ENCODE data around the gene AIMP1. TPM values are rescaled to one million over a fixed set of nuclear protein-coding genes. Genes with fewer than 3 reads are reported as not detected.

The AIMP1 gene
- total RNA-seq, 1 donor from 2014 or later: 42.9 TPM

DNA sequence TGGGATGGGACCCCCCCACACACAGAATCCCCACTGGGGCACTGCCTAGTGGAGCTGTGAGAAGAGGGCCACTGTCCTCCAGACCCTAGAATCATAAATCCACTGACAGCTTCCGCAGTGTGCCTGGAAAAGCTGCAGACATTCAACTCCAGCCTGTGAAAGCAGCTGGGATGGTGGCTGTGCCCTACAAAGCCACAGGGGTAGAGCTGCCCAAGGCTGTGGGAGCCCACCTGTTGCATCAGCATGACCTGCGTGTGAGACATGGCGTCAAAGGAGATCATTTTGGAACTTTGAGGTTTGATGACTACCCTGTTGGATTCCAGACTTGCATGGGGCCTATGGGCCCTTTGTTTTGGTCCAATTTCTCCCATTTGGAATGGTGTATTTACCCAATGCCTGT is 22.3 kb downstream of the AIMP1 start:
- DNase-seq (ENCODE audit: low spot score): no peak
- intact Hi-C loops (cut with DNase I): no loop called here
- no peak for ATAC-seq

DNA sequence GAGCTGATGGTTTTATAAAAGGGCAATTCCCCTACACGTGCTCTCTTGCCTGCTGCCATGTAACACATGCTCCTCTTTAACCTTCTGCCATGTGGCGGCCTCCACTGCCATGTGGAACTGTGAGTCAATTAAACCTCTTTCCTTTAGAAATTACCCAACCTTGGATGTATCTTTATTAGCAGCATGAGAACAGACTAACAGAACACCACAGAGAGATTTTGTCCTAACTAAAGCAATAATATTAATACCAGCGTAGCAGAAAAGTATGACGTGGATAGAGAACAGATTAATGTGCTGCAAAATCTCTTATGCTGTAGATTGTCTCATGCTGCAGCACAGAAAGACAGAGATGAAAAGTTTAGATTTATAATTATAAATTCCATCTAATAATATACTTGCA is 23.1 kb downstream of the AIMP1 start:
- ATAC-seq: no peak
- no peak for DNase-seq (ENCODE audit: low spot score)

DNA sequence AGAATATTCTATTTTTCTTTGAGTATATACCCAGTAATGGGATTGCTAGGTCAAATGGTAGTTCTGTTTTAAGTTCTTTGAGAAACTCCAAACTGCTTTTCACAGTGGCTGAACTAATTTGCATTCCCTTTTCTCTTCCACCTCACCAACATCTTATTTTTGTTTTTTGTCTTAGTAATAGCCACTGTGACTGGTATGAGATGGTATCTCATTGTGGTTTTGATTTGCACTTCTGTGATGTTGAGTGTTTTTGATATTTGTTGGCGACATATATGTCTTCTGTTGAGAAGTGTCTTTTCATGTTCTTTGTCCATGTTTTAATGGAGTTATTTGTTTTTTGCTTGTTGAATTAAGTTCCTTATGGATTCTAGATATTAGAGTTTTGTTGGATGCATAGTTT is 24.4 kb downstream of the AIMP1 start:
- ATAC-seq (no peak), DNase-seq (ENCODE audit: low spot score) (no peak)
- intact Hi-C loops (cut with DNase I): no loop called here

More for the DNA sequence above, 23.1 kb downstream of the AIMP1 start:
- intact Hi-C loops (cut with DNase I): no loop called here

DNA sequence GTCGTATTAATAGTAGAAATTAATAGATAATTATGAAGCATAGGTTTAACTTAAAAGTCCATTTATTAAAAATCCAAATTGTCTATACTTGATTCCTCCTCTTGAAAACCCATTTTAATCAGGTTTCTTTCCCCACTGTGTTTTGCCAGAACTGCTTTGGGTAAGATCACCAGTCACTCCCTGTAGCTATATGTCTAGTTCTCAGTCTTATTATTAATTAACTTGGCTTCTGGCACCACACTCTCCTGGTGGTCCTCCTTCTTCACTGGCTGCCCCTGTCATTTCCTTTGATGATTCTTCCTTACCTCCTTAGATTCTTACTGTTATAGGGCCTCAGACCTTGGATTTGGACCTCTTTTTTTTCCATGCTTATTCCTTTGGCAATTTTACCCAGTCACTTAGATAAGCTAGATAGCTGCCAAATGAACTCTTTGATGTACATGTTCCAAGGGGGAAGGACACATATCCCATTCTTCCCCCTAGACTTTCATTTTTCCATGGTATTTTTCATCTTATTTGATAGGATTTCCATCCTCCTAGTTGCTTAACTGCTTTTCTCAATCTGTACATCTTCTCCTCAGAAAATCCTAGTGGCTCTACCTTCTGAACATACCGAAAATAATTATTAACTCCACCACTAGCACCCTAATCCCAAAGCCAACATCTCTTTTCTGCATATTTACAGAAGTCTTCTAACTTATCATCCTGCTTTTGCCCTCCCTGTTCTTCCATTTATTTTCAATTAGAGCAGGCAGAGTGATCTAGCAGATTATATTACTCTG is 27.7 kb downstream of the AIMP1 start:
- DNase-seq (ENCODE audit: low spot score): no peak
- intact Hi-C loops (cut with DNase I): no loop called here
- no peak for ATAC-seq

DNA sequence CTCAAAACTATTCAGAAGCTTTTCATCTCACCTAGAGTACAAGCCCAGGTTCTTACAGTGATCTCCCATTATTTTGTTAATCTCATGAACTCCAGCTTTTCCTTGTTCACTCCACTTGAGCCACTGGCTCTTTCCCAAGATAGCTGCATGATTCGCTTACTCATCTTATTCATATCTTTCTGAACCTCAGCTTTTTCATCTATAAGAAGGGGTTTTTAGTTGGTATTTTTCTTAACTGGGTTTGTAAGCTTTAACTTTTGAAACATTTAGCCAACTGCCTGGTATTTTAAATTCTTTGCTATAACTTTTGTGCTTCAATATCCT is 28.3 kb downstream of the AIMP1 start:
- intact Hi-C loops (cut with DNase I): no loop called here
- no peak for DNase-seq (ENCODE audit: low spot score)
- ATAC-seq: no peak

DNA sequence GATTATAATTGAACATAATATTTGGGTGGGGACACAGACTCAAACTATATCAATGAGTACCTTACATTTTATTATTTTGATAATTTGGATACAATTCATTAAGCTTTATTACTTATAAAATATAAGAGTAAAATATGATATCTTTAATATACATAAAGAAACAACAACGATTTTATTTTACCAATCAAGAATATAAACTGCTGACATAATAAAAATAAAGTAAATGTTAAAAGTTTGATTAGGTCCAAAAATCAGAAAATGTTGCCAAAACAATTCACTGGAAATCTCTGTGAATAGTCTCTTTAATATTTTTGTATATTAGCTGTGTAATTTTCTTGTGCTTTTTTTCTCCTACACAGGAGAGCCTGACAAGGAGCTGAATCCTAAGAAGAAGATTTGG is 30.8 kb downstream of the AIMP1 start:
- DNase-seq (ENCODE audit: low spot score): no peak
- no peak for ATAC-seq
- intact Hi-C loops (cut with DNase I): no loop called here

DNA sequence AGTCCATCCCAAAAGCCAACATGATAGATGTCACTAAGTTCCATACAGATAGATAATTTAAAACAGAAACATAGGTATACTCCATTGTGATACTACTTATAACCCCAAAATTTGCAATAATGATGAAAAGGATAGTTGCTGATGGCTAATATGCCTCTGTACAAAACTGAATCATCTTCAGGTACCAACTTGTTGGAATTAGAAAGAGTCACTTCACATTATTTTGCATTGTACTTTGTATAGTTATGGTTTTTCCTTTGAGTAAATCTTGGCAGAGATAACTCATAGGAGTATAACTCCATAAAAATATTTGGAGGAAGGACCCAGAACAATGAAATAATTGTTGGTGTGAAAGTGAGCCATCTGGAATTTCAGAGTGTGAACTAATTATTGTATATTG is 34.7 kb downstream of the AIMP1 start:
- ATAC-seq (no peak), DNase-seq (ENCODE audit: low spot score) (no peak)
- intact Hi-C loops (cut with DNase I): no loop called here

DNA sequence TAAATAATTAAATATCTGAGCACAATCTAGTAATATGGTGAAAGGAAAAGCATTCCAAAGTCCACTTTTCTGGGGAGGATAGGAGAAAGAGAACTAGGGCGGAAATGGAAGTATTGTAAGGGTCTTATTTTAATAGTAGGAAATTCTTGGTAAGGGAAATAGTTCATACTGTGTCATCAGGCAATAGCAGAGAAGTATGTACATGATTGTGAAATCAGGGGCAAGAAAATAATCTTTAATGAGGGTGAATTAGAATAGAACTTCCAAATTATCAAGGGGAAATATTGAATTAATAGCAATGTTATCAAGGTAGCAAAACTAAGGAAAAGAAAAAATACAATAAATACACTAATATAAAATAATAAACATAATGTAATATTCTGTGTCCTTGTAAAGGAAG is 37.4 kb downstream of the AIMP1 start:
- DNase-seq (ENCODE audit: low spot score) (no peak), ATAC-seq (no peak)
- intact Hi-C loops (cut with DNase I): no loop called here

DNA sequence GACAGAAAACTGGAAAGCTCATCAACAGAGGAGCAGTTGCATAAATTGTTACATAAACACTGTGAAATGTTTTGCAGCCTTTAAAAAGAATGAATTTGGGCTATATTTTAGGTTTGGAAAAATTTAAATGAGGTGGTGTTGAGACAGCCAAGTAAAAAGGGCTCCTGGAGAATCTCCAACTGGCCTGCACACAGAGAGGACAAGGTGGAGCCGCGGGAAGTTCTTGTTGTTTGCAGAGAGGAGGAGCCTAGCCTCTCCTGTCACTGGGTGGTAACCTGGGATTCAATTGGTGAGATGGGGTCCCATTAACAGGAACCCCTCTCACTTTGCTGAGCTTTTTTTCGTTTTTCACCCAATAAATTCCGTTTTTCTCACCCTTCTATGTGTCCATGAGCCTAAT is 38.8 kb downstream of the AIMP1 start:
- ATAC-seq (peak; percentile 71), DNase-seq (ENCODE audit: low spot score) (no peak)
- intact Hi-C loops (cut with DNase I): no loop called here

DNA sequence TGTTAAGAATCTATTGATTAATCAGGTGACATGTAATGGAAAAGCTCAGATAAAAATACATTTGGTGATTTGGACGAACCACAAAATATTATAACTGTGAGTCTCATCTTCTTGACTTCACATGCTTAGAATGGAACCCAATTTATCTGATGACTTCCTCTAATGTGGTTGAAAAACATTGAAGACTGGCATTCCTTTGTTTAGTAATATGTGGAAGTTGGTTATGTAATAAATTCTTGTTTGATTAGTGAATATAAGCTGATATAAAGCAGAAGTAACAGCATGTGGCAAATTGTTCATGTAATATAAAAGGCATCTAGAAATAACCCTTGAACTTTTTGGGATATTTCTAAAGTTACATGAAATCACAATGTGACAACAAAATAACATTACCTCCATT is 42.5 kb downstream of the AIMP1 start:
- DNase-seq (ENCODE audit: low spot score) (no peak), ATAC-seq (no peak)
- intact Hi-C loops (cut with DNase I): no loop called here

DNA sequence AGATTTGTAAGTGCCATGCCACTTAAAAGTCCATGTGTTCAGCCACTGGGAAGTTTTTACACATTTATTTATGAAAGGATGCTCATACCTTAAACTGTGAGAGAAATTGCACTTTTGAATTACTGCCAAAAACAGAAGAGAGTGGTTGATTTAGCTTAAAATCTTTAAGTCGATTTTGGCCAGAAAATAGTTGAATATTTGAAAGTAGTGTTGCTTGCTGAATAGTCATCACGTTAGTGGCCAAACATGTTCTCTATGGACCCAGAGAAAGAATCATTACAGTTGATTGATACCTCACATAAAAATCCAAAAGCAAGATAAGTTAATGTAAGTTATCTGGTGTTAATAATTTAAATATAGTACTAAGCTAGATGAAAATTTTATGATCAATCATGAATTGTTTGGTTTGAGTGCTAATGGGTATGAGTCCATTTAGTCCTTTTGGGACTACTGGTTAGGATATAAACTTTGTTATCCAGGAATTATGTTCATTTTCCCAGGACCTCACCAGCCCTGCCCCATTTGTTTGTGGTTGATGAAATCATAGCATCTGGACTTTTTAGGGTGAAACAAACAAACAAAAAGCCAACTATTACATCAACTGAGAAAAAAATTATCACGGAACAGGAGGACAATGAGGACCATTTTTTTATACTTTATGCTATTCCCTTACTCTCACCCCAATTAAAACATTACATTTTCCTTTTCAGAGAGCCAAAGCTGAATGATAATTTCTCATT is 45.9 kb downstream of the AIMP1 start:
- DNase-seq (ENCODE audit: low spot score) (no peak), ATAC-seq (no peak)
- intact Hi-C loops (cut with DNase I): no loop called here

DNA sequence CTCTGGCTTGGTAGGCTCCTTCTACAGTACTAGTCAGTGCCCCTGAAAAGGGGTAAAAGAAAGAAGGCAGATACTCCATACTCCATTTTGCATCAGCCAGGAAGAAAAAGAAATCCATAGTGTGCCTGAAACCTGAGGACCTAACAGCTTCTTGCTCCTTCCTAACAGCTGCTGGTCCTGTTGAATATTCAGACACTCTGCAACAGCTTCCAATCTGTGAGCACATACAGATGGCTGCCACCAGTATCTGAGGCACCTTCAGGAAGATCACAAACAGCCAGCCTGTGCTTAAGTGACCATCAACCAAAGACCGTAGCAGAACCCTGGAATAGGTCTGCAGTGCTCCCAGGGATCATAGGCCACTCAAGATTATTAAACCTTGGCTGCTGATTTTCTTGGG is 47.9 kb downstream of the AIMP1 start:
- intact Hi-C loops (cut with DNase I): no loop called here
- ATAC-seq: no peak
- no peak for DNase-seq (ENCODE audit: low spot score)

DNA sequence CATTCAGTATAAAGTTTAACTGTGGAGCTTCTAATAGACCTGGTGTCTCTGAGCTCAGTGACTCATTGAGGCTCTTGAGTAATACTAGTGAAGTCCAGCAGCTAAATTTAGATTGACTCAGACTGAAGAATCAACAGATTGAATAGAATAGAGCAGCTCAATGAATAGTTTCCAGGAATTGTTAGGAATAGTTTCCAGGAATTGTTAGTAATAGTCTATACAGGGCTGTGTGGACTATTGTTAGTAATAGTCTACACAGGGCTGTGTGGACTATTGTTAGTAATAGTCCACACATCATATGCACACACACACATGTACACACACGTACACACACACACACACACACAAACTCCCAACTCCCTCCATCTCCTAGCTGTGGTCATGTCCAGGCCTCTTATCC is 49.3 kb downstream of the AIMP1 start:
- DNase-seq (ENCODE audit: low spot score) (no peak), ATAC-seq (peak; percentile 92)
- intact Hi-C loops (cut with DNase I): no loop called here

DNA sequence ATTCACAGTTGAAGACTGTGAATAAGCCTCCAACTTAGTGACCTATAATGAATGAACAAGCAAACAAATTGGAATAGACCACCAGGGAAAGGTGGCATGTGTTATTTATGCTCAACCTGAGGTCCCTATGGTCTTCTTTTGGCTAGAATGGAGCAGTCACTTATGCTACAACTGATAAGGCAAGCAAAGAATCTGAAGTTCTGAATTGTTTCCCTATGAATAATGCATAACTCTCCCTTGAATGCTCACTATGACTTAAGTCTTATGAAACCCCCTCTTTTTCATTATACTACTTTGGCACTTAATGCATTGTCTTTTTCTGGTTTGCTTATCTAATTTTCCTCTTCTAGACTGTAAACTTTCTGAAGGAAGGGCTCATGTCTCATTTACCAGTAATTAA is 49.7 kb downstream of the AIMP1 start:
- ATAC-seq (no peak), DNase-seq (ENCODE audit: low spot score) (no peak)
- intact Hi-C loops (cut with DNase I): no loop called here

DNA sequence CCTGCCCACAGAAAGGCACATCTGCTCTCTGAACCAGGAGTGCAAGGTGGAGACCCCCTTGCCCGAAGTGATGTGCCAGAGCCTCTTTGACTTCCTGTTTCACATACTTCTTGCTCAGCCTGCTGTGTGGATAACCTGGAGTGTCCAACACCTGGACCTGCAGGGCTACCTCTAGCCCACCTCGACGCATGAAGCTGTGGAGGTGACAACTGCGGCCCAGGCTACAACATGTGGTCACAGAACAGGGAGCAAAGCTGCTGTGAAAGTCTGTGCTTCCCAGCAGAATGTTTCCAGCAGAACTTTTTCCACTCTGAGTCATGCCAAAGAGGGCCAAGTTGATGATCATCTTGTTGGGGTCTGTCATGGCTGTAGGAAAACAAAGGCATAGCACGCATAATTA is 50.7 kb downstream of the AIMP1 start:
- intact Hi-C loops (cut with DNase I): no loop called here
- ATAC-seq: no peak
- no peak for DNase-seq (ENCODE audit: low spot score)

DNA sequence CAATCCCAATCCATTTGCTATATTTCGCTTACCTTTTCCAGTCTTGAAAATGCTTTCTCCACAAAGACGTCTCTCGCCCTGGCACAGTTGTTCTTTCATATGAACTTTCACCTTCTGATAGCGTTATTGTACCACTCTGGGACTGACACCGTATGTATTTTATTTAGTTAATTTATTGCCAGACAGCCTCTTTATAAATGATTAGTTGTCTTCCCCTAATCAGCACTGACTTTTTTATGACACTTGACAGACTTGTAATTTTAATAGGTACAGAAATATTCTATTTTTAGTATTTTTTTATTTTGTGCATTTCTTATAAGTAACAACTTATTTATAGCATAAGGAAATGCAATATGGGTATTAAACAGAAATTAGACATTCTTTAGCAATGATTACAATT is 52.3 kb downstream of the AIMP1 start, which contains the start of gene GIMD1:
Gene GIMD1, minus strand, starts transcription at position 101 of the 400 bp plus-strand sequence. CDS start 1,343 bp downstream, outside the sequence.
- ATAC-seq (no peak), DNase-seq (ENCODE audit: low spot score) (no peak)
- intact Hi-C loops (cut with DNase I): no loop called here

DNA sequence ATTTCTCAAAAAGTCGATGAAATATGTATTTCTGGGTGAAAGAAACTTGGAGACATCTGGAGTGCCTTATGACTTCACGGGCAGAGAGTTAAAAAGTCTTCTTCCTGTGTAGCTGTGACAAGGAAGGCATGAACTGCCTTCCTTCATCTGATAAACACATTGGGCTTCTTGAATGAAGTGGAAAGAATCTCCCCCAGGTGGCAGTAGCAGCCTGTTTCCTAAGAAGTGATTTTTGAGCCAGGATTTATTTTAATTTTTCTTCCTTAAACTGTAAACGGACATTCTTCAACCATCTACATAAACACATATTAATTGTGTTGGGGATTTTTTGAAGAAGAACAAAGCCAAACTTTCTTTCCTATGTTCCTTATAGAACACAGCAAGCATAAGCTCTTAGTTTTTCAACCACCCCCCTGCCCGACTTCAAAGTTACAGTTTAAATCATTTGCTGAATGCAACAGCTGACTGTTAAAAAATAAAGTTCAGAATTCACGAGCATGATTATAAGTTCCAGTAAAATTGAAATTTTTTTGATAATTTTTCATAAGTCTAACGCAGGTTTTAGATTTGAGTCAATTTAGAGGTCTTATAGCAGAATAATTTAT is 53.2 kb downstream of the AIMP1 start:
- ATAC-seq (peak; percentile 67), DNase-seq (ENCODE audit: low spot score) (no peak)
- intact Hi-C loops (cut with DNase I): no loop called here

DNA sequence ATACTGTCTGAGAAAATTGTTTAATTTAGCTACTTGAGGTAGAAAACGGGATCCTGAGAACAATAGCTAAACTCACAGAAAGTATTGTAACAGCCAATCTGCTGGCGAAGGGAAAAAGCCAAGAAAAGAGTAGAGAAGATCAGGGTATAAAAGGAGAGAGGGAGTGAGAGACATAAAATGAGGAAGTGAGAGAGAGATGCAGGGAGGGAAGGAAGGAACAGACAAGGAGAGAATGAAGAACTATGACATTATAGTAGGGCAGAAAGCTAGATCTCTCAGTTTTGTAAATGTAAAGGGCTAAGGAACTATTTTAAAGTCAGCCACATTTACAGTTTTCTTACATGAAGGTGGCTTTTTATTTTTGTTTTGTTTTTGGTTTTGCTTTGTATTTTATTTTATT is 53.9 kb downstream of the AIMP1 start:
- ATAC-seq (no peak), DNase-seq (ENCODE audit: low spot score) (no peak)
- intact Hi-C loops (cut with DNase I): no loop called here

DNA sequence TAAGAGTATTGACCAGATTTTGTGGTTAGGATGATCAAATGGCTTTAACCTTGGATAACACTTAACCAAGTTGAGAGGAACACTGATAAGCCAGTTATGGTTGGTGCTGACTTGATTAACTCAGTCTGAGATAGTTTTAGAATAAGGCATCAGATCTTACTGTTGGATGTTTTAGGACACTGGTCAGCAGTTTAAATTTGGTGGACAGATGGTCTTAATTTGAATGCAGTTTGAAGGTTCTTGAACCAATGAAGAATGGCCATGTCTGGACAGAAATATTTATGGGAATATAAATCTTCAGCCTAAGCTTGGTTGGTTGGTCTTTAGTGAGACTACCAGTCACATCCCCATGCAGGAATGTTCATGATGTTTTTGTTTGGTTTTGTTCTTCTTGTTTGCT is 54.8 kb downstream of the AIMP1 start:
- no peak for ATAC-seq
- no peak for DNase-seq (ENCODE audit: low spot score)
- intact Hi-C loops (cut with DNase I): no loop called here

DNA sequence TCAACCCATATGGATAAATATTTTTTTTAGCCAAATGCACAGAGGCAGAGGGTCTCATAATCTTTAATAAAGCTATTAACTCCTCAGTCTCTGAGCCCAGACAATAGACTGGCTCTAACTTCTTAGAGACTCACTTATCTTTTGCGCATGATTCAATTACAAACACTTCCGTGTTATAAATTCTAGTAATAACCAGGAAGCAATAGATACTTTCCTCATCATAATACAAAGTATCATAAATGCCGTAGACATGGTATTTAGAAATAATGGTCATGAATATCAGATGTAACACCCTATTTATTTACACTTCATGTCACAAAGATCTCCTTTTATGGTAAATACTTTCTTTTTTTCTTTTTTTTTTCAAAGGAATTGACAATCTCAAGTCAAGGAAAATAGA is 56.7 kb downstream of the AIMP1 start:
- intact Hi-C loops (cut with DNase I): no loop called here
- no peak for DNase-seq (ENCODE audit: low spot score)
- ATAC-seq: no peak
